ENCODE results near the gene PRKCH. TPM values are rescaled to one million over a fixed set of nuclear protein-coding genes. Genes with fewer than 3 reads are reported as not detected.

Gene PRKCH
- total RNA-seq, 1 experiment from 2014 or later: 2.7 TPM

DNA sequence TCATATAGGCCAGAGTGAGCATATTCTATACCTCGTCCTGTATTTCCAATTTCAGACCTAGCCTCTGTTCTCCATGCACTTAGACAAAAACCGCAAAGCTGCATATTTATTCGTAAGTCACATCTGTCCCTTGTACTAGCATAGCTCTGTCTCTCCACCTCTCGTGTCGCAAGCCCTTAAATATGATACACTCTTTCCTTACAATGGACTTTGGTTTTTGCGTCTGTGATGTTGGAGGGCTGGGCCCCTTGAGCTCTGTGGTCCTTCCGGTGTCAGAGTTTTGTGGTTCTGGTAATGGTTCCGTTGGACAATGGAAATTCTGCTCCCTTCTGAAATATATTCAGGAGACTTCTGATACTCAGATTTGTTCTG lies 11.3 kb downstream of the PRKCH start:
- TF ChIP-seq, protein P1, sequence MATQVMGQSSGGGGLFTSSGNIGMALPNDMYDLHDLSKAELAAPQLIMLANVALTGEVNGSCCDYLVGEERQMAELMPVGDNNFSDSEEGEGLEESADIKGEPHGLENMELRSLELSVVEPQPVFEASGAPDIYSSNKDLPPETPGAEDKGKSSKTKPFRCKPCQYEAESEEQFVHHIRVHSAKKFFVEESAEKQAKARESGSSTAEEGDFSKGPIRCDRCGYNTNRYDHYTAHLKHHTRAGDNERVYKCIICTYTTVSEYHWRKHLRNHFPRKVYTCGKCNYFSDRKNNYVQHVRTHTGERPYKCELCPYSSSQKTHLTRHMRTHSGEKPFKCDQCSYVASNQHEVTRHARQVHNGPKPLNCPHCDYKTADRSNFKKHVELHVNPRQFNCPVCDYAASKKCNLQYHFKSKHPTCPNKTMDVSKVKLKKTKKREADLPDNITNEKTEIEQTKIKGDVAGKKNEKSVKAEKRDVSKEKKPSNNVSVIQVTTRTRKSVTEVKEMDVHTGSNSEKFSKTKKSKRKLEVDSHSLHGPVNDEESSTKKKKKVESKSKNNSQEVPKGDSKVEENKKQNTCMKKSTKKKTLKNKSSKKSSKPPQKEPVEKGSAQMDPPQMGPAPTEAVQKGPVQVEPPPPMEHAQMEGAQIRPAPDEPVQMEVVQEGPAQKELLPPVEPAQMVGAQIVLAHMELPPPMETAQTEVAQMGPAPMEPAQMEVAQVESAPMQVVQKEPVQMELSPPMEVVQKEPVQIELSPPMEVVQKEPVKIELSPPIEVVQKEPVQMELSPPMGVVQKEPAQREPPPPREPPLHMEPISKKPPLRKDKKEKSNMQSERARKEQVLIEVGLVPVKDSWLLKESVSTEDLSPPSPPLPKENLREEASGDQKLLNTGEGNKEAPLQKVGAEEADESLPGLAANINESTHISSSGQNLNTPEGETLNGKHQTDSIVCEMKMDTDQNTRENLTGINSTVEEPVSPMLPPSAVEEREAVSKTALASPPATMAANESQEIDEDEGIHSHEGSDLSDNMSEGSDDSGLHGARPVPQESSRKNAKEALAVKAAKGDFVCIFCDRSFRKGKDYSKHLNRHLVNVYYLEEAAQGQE (IDR thresholded peaks at IDR 0.05; ENCODE audit: insufficient read depth in 1 of 2, low read depth in 2 of 2, low read length in 1 of 2): no peak
- TF ChIP-seq SIN3A (IDR thresholded peaks at IDR 0.05; ENCODE audit: borderline replicate concordance, insufficient read depth, low read depth, low read length) (no peak), TCF7L2 (IDR thresholded peaks at IDR 0.05; ENCODE audit: low read depth, low read length) (no peak), POLR2AphosphoS5 (IDR thresholded peaks at IDR 0.05; ENCODE audit: low read depth, low read length) (no peak)
- TF ChIP-seq, protein P2, sequence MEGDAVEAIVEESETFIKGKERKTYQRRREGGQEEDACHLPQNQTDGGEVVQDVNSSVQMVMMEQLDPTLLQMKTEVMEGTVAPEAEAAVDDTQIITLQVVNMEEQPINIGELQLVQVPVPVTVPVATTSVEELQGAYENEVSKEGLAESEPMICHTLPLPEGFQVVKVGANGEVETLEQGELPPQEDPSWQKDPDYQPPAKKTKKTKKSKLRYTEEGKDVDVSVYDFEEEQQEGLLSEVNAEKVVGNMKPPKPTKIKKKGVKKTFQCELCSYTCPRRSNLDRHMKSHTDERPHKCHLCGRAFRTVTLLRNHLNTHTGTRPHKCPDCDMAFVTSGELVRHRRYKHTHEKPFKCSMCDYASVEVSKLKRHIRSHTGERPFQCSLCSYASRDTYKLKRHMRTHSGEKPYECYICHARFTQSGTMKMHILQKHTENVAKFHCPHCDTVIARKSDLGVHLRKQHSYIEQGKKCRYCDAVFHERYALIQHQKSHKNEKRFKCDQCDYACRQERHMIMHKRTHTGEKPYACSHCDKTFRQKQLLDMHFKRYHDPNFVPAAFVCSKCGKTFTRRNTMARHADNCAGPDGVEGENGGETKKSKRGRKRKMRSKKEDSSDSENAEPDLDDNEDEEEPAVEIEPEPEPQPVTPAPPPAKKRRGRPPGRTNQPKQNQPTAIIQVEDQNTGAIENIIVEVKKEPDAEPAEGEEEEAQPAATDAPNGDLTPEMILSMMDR (IDR thresholded peaks at IDR 0.05): no peak
- POLR2A ChIA-PET: no interaction called here
- DNase-seq (ENCODE audit: low read depth, low spot score): no peak
- CTCF ChIA-PET: no interaction called here
- no TSS peak for BruUV-seq (replicated peaks)
- intact Hi-C loops (cut with micrococcal nuclease; ENCODE audit: unreplicated experiment) (no loop called here), in situ Hi-C loops (cut with HindIII; ENCODE audit: low pct_unique_long_range_greater_than_20kb, low sequenced_read_pairs) (no loop called here)
- no peaks in the 10 kb centered on the region for H3K27me3 ChIP-seq (ENCODE audit: control insufficient read depth, insufficient read depth, low read length)
- ATAC-seq: no peak
- H3K4me1 ChIP-seq (ENCODE audit: control insufficient read depth, insufficient read depth, low read length): no peaks in the 10 kb centered on the region
- H3K9me3 ChIP-seq (ENCODE audit: control insufficient read depth, insufficient read depth, low read depth, low read length): no peaks in the 10 kb centered on the region
- H3K36me3 ChIP-seq (ENCODE audit: control insufficient read depth, insufficient read depth, low read length): no peaks in the 10 kb centered on the region
- no peak overlapping the region for H3K4me3 ChIP-seq (ENCODE audit: low read depth in 2 of 2, low read length in 2 of 2)
- H3K27ac ChIP-seq (ENCODE audit: low read length): no peak overlapping the region

DNA sequence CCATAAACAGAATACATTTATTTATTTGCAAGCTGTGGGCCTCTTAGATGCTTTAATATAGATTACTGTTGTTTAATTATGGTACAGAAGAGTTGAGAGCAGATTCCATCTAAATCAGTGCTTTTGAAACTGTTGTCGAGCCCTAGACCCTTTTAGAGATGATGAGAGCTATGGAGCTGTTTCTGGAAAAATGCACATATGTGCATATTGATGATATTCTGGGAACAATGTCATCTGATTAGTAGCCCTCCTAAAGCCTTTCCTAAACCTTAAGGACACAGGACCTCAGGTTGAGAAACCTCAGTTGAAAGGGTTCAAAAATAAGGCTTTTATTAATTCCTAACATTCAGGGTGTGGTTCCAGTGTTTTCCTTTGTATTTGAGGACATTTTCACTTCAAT lies 11.7 kb downstream of the PRKCH start:
- intact Hi-C loops (cut with micrococcal nuclease; ENCODE audit: unreplicated experiment) (no loop called here), in situ Hi-C loops (cut with HindIII; ENCODE audit: low pct_unique_long_range_greater_than_20kb, low sequenced_read_pairs) (no loop called here)
- DNase-seq (ENCODE audit: low read depth, low spot score) (no peak), ATAC-seq (no peak)
- Histone ChIP-seq H3K4me3 (ENCODE audit: low read depth in 2 of 2, low read length in 2 of 2) (no peak overlapping the region), H3K27me3 (ENCODE audit: control insufficient read depth, insufficient read depth, low read length) (no peaks in the 10 kb centered on the region), H3K27ac (ENCODE audit: low read length) (no peak overlapping the region), H3K36me3 (ENCODE audit: control insufficient read depth, insufficient read depth, low read length) (no peaks in the 10 kb centered on the region), H3K4me1 (ENCODE audit: control insufficient read depth, insufficient read depth, low read length) (no peaks in the 10 kb centered on the region), H3K9me3 (ENCODE audit: control insufficient read depth, insufficient read depth, low read depth, low read length) (no peaks in the 10 kb centered on the region)
- TF ChIP-seq TCF7L2 (IDR thresholded peaks at IDR 0.05; ENCODE audit: low read depth, low read length) (no peak), POLR2AphosphoS5 (IDR thresholded peaks at IDR 0.05; ENCODE audit: low read depth, low read length) (no peak), SIN3A (IDR thresholded peaks at IDR 0.05; ENCODE audit: borderline replicate concordance, insufficient read depth, low read depth, low read length) (no peak)
- TF ChIP-seq, protein P1 (IDR thresholded peaks at IDR 0.05; ENCODE audit: insufficient read depth in 1 of 2, low read depth in 2 of 2, low read length in 1 of 2): no peak
- TF ChIP-seq, protein P2 (IDR thresholded peaks at IDR 0.05): no peak
- ChIA-PET POLR2A (no interaction called here), CTCF (no interaction called here)
- no TSS peak for BruUV-seq (replicated peaks)

All from Panc1 (cell line).